Activated CD4-positive, alpha-beta T cell treated with anti-CD3 and anti-CD28 coated beads, Interleukin-2, amount 50 U/mL, for 1 hour (primary cell): ENCODE data around the gene BORCS5.
"Not testable (repeated sequence)": the region's sequence is repeated elsewhere in the genome, so short reads cannot be mapped to it uniquely, and the experiment has no call there.

Source experiments
- DNase-seq: peaks from one replicate; pipeline ENCODE4 v3.0.0-alpha.2; 2020

BORCS5 gene

GRCh38 chr12:12466157-12466556, 109.3 kb downstream of the BORCS5 start:
- DNase-seq = peak; percentile 69

DNA sequence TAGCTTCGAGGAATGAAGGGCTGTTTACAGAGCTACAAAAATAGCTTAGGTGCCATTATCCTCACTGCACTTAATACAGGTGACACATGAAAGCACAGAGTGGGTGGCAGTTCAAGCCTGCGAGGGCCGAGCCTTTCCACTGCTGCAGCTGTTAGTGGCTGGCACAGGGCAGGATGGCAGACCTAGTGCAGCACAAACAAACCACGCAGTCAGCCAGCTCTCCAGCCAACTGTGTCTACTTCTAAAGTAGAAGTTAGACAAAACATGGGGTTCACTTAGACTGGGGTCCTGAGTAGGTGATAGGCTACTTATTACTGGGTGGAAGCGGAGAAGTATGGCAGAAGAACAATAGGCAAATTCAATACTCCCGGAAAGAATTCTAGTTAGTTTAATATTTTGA, 110.4 kb downstream of the BORCS5 start:
- DNase-seq = peak; percentile 61

DNA sequence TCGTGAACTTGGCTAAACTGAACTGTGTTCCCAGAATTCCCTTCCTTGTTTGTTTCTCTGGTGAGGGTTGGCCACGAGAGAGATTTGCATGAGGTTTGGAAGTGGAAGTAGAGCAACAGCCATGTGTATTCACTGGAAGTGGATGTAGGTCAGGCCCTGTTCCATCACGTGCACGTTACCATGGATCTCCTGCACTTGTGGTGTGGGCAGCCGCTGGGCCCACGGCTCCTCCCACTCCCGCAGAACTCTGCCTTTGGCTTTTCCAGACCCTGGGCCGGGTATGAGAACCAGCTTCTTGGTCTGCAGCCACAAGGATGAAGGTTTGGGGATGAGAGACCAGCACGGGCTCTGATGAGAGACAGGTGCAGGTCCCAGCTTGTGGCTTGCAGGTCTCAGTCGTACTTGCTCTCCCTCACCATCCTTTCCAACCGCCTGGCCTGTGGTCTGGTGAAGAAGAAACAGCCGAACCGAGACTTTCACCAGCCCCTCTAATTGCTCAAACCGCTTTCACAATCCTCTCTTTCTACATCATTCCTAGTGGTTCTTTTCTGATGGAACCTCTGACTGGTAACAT, 110.9 kb downstream of the BORCS5 start:
- peak; percentile 55 for DNase-seq

- no peak for DNase-seq
Observed at GRCh38 chr12:12468575-12468974, 111.7 kb downstream of the BORCS5 start.

DNA sequence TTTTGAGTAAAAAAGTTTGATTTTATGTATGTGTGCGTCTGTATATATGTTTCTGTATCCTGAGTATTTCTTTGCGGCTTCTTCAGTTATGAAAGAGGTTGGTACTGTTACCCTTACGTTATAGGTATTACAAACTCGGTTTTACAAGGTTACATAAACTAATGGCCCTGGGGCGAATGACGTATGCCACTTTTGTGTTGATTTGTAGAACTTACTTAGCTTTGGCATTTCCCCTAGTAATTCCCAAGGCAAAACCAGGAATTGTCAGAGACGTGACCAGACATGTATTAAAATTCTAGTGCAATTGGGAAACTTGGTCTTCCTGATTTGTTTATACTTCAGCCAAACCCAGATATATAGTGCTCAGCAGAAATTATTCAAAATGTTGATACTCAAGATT, 112.5 kb downstream of the BORCS5 start:
- no peak for DNase-seq

- no peak for DNase-seq
Observed at GRCh38 chr12:12470751-12471306, 114.0 kb downstream of the BORCS5 start.

DNA sequence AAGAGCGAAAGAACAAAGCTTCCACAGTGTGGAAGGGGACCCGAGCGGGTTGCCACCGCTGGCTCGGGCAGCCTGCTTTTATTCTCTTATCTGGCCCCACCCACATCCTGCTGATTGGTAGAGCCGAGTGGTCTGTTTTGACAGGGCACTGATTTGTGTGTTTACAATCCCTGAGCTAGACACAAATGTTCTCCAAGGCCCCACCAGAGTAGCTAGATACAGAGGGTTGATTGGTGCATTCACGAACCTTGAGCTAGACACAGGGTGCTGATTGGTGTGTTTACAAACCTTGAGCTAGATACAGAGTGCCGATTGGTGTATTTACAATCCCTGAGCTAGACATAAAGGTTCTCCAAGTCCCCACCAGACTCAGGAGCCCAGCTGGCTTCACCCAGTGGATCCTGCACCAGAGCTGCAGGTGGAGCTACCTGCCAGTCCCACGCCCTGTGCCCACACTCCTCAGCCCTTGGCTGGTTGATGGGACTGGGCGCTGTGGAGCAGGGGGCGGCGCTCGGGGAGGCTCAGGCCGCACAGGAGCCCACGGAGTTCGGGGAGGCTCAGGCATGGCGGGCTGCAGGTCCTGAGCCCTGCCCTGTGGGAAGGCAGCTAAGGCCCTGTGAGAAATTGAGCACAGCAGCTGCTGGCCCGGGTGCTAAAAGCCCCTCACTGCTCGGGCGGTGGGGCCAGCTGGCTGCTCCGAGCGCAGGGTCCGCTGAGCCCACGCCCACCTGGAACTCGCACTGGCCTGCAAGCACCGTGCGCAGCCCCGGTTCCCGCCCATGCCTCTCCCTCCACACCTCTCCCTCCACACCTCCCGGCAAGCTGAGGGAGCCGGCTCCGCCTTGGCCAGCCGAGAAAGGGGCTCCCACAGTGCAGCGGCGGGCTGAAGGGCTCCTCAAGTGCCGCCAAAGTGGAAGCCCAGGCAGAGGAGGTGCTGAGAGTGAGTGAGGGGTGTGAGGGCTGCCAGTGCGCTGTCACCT, 115.4 kb downstream of the BORCS5 start:
- not testable (repeated sequence) for DNase-seq

- DNase-seq = no peak
Observed at GRCh38 chr12:12473223-12473622, 116.3 kb downstream of the BORCS5 start.

DNA sequence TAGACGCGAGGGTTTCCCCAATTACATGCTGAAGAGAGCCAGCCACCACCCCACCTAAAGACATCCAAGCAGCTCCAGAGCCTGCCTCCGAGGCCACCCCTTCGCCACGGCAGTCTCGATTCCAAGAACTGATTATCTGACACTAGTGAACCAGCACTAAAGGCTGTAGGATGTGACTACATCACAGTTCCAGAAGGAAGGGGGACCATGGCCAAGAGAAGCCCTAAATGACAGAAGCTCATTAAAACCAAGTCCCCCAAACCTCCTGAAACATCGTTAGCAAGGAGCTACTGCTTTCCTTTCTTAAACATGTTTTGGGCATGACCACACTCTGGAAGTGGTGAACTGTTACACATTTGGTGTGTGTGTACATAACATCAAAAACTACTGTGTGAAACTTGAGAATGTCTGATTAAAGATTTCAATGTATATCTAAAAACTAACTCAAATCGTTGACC, 117.6 kb downstream of the BORCS5 start:
- peak; percentile 26 for DNase-seq

- DNase-seq = peak; percentile 46
Observed at GRCh38 chr12:12474931-12475795, 118.3 kb downstream of the BORCS5 start.

DNA sequence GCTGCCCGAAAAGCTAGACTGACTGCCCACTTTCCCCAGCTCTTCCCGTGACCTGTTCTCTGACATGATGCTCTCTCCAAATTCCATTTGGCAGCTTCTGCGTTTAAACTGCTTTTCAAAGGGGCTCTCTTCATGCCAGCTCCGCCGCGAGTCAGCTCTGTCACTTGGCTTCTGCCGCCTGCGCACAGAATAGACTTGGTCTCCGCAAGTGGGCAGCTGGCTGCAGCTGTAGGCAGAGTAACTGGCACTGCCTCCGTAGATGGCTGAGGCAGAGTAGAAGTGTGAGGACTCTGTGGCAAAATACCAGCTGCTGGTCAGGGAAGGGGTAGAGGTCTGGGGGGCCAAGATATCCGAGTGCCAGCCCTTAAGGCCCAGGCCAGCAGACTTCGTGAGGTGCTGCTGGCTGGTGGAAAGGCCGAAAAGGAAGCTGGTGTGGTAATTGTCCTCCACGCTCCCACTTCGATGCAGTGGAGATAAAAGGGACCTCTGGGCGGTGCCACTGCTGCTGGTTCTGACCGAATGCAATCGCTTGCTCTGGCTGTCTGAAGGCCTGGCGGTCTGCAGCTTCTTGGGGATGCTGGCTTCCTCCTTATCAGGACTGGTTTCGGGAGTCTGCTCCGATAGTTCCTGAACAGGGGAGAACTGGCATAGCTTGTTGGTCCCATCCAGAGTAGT, 120.1 kb downstream of the BORCS5 start:
- no peak for DNase-seq

GRCh38 chr12:12477532-12477890, 120.6 kb downstream of the BORCS5 start:
- DNase-seq = no peak

- no peak for DNase-seq
Observed at GRCh38 chr12:12480074-12480473, 123.2 kb downstream of the BORCS5 start.

- DNase-seq = no peak
Observed at GRCh38 chr12:12481631-12482030, 124.8 kb downstream of the BORCS5 start.

DNA sequence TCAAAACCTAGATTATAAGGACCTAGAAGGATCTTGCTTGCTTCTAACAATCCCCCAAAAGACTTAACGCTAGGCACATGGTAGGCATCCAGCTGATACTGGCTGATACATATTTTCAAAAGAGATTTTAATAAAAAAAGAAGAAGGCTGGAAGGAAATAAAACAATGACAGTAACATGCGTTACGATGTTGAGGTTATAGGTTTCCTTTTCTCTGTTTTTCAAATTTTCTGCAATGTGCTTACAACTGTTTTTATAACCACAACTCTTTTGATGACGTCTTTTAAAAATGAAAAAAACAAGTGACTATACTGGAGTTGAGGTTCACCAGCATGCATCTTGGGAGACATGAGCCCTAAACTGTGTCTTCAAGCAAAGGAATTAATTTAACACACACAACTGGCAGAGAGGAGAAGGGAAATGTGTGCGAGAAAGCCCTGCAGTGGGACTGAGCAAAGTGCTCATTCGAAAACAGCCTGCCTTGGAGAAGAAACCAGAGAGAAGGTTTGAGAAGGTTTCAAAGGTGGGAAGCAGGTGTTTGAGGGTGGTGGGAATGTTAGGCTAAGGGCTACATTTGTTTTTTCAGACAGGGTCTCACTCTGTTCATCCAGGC, 125.4 kb downstream of the BORCS5 start:
- peak; percentile 39 for DNase-seq

DNA sequence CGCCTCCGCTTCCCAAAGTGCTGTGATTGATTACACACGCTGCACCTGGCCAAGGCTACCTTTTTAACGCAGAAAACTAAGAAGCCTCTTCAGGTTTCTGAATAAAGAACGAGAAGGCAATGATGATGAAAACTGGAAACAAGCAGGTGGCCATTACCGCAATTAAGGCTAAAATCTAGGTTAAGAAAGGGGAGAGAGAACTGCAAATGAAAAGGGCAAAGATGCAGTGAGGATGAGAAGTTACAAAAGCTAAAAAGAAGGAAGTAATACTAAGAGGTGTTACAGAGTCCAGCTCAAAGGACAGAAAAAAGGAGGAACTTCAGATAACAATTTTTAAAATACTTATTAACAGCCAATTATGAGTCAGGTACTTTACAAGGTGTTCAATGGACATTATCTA, 126.1 kb downstream of the BORCS5 start:
- no peak for DNase-seq

DNA sequence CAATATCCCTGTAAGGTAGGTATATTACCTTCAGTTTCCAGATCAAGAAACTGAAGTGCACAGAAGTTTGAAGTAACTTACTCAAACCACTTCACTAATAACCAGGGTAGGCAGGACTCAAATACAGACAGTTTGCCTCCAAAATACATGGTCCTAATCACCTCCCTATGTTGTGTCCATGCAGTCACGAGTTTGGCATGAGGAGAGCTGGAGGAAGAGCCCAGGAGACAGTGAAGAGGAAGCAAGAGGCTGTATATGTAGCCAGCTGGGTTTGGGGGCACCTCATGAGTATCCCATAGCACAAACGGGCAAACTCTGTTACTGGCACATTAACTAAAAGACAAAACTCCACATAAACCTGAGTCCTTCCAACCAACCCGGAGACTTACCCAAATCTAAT, 126.6 kb downstream of the BORCS5 start:
- no peak for DNase-seq

GRCh38 chr12:12486661-12487240, 129.9 kb downstream of the BORCS5 start:
- DNase-seq = no peak

DNA sequence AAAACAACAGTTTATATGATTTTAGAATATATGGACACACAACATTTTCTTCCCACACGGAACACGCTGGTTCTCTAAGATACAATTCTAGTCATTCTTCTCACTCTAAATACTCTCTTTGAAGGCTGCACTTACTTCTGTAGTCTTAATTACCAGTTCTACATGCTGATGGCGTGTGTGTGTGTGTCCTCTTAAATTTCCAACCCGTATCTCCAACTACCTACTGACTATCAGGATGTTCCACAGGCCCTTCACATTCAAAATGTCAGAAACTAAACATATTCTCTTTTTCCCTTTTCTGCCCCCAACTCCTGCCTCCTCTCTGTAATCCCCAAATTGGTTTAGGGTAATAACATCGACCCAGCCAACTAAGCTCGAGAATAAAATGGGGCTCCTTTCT, 130.6 kb downstream of the BORCS5 start:
- no peak for DNase-seq

DNA sequence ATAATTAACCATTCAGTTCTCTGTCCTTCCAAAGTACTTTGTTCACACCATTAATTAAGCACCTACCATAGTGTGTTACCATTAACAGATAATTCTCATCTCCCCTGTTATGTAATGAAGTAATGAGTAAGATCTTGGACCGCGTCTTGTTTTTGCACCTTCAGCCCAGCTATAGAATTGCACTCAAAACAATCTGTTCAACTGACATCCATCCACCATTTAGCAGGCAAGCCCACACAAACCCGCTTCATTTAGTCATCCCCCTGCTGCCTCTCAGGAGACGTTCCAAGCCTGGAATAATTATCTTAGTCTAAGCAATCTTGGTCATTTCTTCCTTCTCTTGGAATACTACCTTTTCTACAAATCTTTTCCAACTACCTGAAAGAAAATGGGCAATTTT, 131.4 kb downstream of the BORCS5 start:
- no peak for DNase-seq

GRCh38 chr12:12488823-12489550, 132.1 kb downstream of the BORCS5 start:
- no peak for DNase-seq
